HepG2 (cell line): ENCODE measurements around the gene CCNQ. TPM values are rescaled to one million over a fixed set of nuclear protein-coding genes. Genes with fewer than 3 reads are reported as not detected.

Source experiments
- ATAC-seq: fragments of 200-7000 bp; cut with Tn5 transposase; 3 replicates; pipeline ENCODE4 v1.9.1; 2020; ENCODE audit warnings: mild to moderate bottlenecking, moderate library complexity
- BruUV-seq: library from RNA; stranded (reverse); fragments of 400-500 nt; replicated peaks from 2 replicates; lab custom pipeline; 2021; lab: Mats Ljungman, UMichigan
- CTCF ChIA-PET: fragments of 300-600 bp; formaldehyde crosslinking; extraction: SDS; loops from one replicate; lab custom pipeline; 2021; ENCODE audit warnings: low total read pairs, inconsistent platforms, low intra/inter-chr PET ratio; lab: Yijun Ruan, JAX
- POLR2A ChIA-PET: fragments of 350-600 bp; sonication (Branson Sonifier 250); formaldehyde crosslinking; loops from one replicate; lab custom pipeline; 2020; ENCODE audit warnings: antibody characterized with exemption, inconsistent platforms; lab: Yijun Ruan, JAX
- DNase-seq: peaks from one replicate; pipeline ENCODE4 v3.0.0-alpha.2; 2015; ENCODE audit warnings: low spot score
- FAIRE-seq: peaks from 3 replicates; lab custom pipeline; 2011; peaks lifted over from hg19 to GRCh38; lab: Jason Lieb, UNC
- H2AFZ ChIP-seq: one replicate; pipeline ENCODE4 v1.6.1; 2011; ENCODE audit warnings: low read length, inconsistent platforms
- H3K27ac ChIP-seq: fragments of 300-600 bp; 3 replicates; pipeline ENCODE4 v1.8.0; 2011; ENCODE audit warnings: mixed run types, mild to moderate bottlenecking, mixed read lengths, low read length, inconsistent platforms; ENCODE audit not compliant: insufficient read depth; ENCODE audit errors: extremely low read length
- H3K27me3 ChIP-seq, 2 experiments: fragments of 200-600 bp in 1 of 2; 2 replicates in 1 of 2; 3 replicates in 1 of 2; pipeline versions ENCODE4 v1.6.0 to v1.8.0; 2011; ENCODE audit warnings: low read length in 2 of 2, mild to moderate bottlenecking in 2 of 2, moderate library complexity in 2 of 2, inconsistent platforms in 1 of 2; ENCODE audit not compliant: insufficient read depth in 2 of 2, control insufficient read depth in 1 of 2
- H3K36me3 ChIP-seq, 2 experiments: fragments of 200-600 bp in 1 of 2; replicated peaks in 1 of 2; 2 replicates in 1 of 2; 3 replicates in 1 of 2; pipeline versions ENCODE4 v1.5.1 to v1.8.0; 2011; ENCODE audit warnings: low read length in 2 of 2, inconsistent platforms in 1 of 2; ENCODE audit not compliant: insufficient read depth in 2 of 2, control insufficient read depth in 1 of 2
- H3K4me1 ChIP-seq: 2 replicates; pipeline ENCODE4 v1.5.1; 2012; ENCODE audit warnings: low read length, inconsistent platforms; ENCODE audit not compliant: insufficient read depth
- H3K4me2 ChIP-seq: 2 replicates; pipeline ENCODE4 v1.6.0; 2011; ENCODE audit warnings: low read depth, low read length, inconsistent platforms
- H3K4me3 ChIP-seq, 3 experiments: fragments of 200-600 bp in 1 of 3; sonication (generic), shearing (Covaris generic) in 1 of 3; replicated peaks in 1 of 3; 2 replicates each; pipeline ENCODE4 v1.5.1; 2011 to 2016; ENCODE audit warnings: low read length in 3 of 3, inconsistent platforms in 2 of 3, low read depth in 2 of 3, mild to moderate bottlenecking in 2 of 3, control low read depth in 1 of 3, mixed read lengths in 1 of 3; ENCODE audit not compliant: insufficient read depth in 1 of 3
- H3K79me2 ChIP-seq: one replicate; pipeline ENCODE4 v1.6.1; 2011; ENCODE audit warnings: low read length, inconsistent platforms; ENCODE audit not compliant: insufficient read depth
- H3K9ac ChIP-seq: 2 replicates; pipeline ENCODE4 v1.6.0; 2011; ENCODE audit warnings: mild to moderate bottlenecking, low read depth, low read length, inconsistent platforms; ENCODE audit not compliant: insufficient read depth
- H3K9me3 ChIP-seq: 2 replicates; pipeline ENCODE4 v1.5.1; 2012; ENCODE audit warnings: mild to moderate bottlenecking, low read length
- H4K20me1 ChIP-seq: 2 replicates; pipeline ENCODE4 v1.6.0; 2011; ENCODE audit warnings: inconsistent platforms, mild to moderate bottlenecking, low read length, moderate library complexity; ENCODE audit not compliant: insufficient read depth
- CEBPB ChIP-seq: IDR thresholded peaks from 2 replicates; pipeline ENCODE4 v1.6.1; 2011; ENCODE audit warnings: low read depth, low read length, improper control_type of control experiment, borderline replicate concordance
- ETV5 ChIP-seq: IDR thresholded peaks from 2 replicates; pipeline ENCODE4 v1.6.1; 2018; ENCODE audit warnings: missing biosample characterization, missing genetic modification reagents, inconsistent platforms, borderline replicate concordance
- FOXK2 ChIP-seq: fragments of 450-650 bp; IDR thresholded peaks from 2 replicates; pipeline ENCODE4 v1.6.1; 2016
- GZF1 ChIP-seq: sonication (generic); formaldehyde crosslinking; IDR thresholded peaks from 2 replicates; pipeline ENCODE4 v1.5.1; 2020; ENCODE audit warnings: mild to moderate bottlenecking, missing genetic modification reagents
- HMG20A ChIP-seq: IDR thresholded peaks from 2 replicates; pipeline ENCODE4 v1.6.1; 2016; ENCODE audit warnings: borderline replicate concordance
- MATR3 ChIP-seq: sonication (generic); formaldehyde crosslinking; IDR thresholded peaks from 2 replicates; pipeline ENCODE4 v1.4.0; 2020; ENCODE audit warnings: missing genetic modification reagents
- MIER2 ChIP-seq: IDR thresholded peaks from 2 replicates; pipeline ENCODE4 v1.6.1; 2016; ENCODE audit warnings: missing biosample characterization, missing genetic modification reagents
- SUZ12 ChIP-seq: fragments of 150-350 bp; IDR thresholded peaks from 2 replicates; pipeline ENCODE4 v1.6.1; 2014; ENCODE audit warnings: low read depth, low read length
- TBX2 ChIP-seq: sonication (generic); formaldehyde crosslinking; IDR thresholded peaks from 2 replicates; pipeline ENCODE4 v1.5.0; 2020; ENCODE audit warnings: missing genetic modification reagents, mild to moderate bottlenecking, borderline replicate concordance
- ZNF251 ChIP-seq: sonication (generic); formaldehyde crosslinking; IDR thresholded peaks from 2 replicates; pipeline ENCODE4 v1.9.0; 2021; ENCODE audit warnings: mild to moderate bottlenecking, missing genetic modification reagents
- ZNF263 ChIP-seq: sonication (generic); formaldehyde crosslinking; IDR thresholded peaks from 2 replicates; pipeline ENCODE4 v1.4.0; 2020; ENCODE audit warnings: missing genetic modification reagents
- ZNF564 ChIP-seq: sonication (generic); formaldehyde crosslinking; IDR thresholded peaks from 2 replicates; pipeline ENCODE4 v1.8.1; 2023; ENCODE audit warnings: mild to moderate bottlenecking, missing genetic modification reagents
- WGBS: methylation state at CpG from one replicate; pipeline ENCODE4 v1.1.6; 2017; ENCODE audit warnings: low lambda C conversion rate; 5-methylcytosine and 5-hydroxymethylcytosine counted together
- in situ Hi-C: cut with HindIII; loops from 2 replicates; pipeline ENCODE4 v1.10.0; 2017; ENCODE audit warnings: low pct_unique_long_range_greater_than_20kb; ENCODE audit not compliant: extremely low pct_ligation_motif_present
- intact Hi-C: fragments of 100-400 bp; cut with micrococcal nuclease; formaldehyde crosslinking; loops from one replicate; pipeline ENCODE4 v1.10.0; 2022; ENCODE audit not compliant: unreplicated experiment
- polyA plus RNA-seq, 8 experiments: library from polyadenylated mRNA; depleted of rRNA in 3 of 8; stranded (reverse) in 7 of 8; unstranded in 1 of 8; fragments of >200 nt; fragmentation: Illumina TruSeq in 4 of 8; extraction: Trizol in 4 of 8; gene quantifications; 2 replicates each; pipeline versions ENCODE4 v1.2.1 to v1.2.3, GENCODE V29; 2011 to 2016; ENCODE audit warnings: low read depth in 4 of 8, missing spikeins in 1 of 8, mixed read lengths in 1 of 8; ENCODE audit not compliant: insufficient read depth in 1 of 8
- total RNA-seq, 5 experiments: library from RNA; depleted of rRNA; stranded (reverse); fragments of >200 nt; fragmentation: Illumina TruSeq; extraction: Trizol; gene quantifications; 2 replicates each; pipeline ENCODE4 v1.2.3, GENCODE V29; 2016; ENCODE audit warnings: low read depth in 1 of 5

The CCNQ gene
- total and polyA plus RNA-seq, 2 of the 13 experiments (the other 11 are each of a cell fraction or from before 2014, with no cell fraction given) = 15.0 to 25.5 TPM

GRCh38 chrX:153576239-153576870 is 22.6 kb downstream of the CCNQ start:
- peaks cover 11% of the 10 kb centered on the region; the same call in 1 of the 2 replicates for H3K4me1 ChIP-seq
- in situ Hi-C loops = no loop called here
- no peaks in the 10 kb centered on the region for H4K20me1 ChIP-seq
- no peak overlapping the region for H2AFZ ChIP-seq
- no peak overlapping the region for H3K4me2 ChIP-seq
- H3K9me3 ChIP-seq = no peaks in the 10 kb centered on the region
- H3K79me2 ChIP-seq = no peaks in the 10 kb centered on the region
- H3K36me3 ChIP-seq = no peaks in the 10 kb centered on the region
- intact Hi-C loops = no loop called here
- no peak overlapping the region for H3K9ac ChIP-seq
- CTCF ChIA-PET = no interaction called here
- H3K27me3 ChIP-seq = peaks cover 0 to 22% of the 10 kb centered on the region in 2 experiments
- peak; percentile 89 for TF ChIP-seq ZNF263 (CRISPR knock-in tag)
- TF ChIP-seq FOXK2 = no peak
- DNase-seq (no peak), ATAC-seq (peak; percentile 71), FAIRE-seq (no peak)
- no TSS peak for BruUV-seq
- POLR2A ChIA-PET = no interaction called here
- no peak overlapping the region for H3K4me3 ChIP-seq
- WGBS = no CpG with 5 or more reads among the region's 10 CpGs
- H3K27ac ChIP-seq = no peak overlapping the region

- no peaks in the 10 kb centered on the region for H3K79me2 ChIP-seq
- H2AFZ ChIP-seq = no peak overlapping the region
- in situ Hi-C loops = no loop called here
- no peaks in the 10 kb centered on the region for H3K36me3 ChIP-seq
- intact Hi-C loops = no loop called here
- peaks cover 2 to 24% of the 10 kb centered on the region in 2 experiments; a peak in 4 of 5 replicates for H3K27me3 ChIP-seq
- H3K4me2 ChIP-seq = no peak overlapping the region
- H3K4me1 ChIP-seq = 0 out of 2 replicates have a peak, but pooled peaks cover 8% of the 10 kb centered on the region
- ChIA-PET POLR2A (no interaction called here), CTCF (no interaction called here)
- no peak overlapping the region for H3K27ac ChIP-seq
- DNase-seq = no peak
- H3K9ac ChIP-seq = no peak overlapping the region
- WGBS = 3% methylated on average over 4 of the region's 4 CpGs
- TF ChIP-seq CEBPB (no peak), SUZ12 (no peak), MIER2 (CRISPR knock-in tag) (no peak), ZNF564 (no peak), ETV5 (no peak), TBX2 (CRISPR knock-in tag) (no peak), HMG20A (no peak), MATR3 (no peak), ZNF251 (CRISPR knock-in tag) (no peak), GZF1 (no peak)
- no peaks in the 10 kb centered on the region for H4K20me1 ChIP-seq
- no peaks in the 10 kb centered on the region for H3K9me3 ChIP-seq
- 0 out of 3 replicates have a peak, but pooled peaks have one; percentile 15 for ATAC-seq
- no TSS peak for BruUV-seq
- FAIRE-seq = peak; percentile 70
- H3K4me3 ChIP-seq = no peak overlapping the region
Observed at GRCh38 chrX:153573984-153574383, 25.0 kb downstream of the CCNQ start.
